Epithelial cell of proximal tubule (primary cell): ENCODE measurements around the gene CHAD. TPM values are rescaled to one million over a fixed set of nuclear protein-coding genes. Genes with fewer than 3 reads are reported as not detected.
"Not testable (repeated sequence)": the region's sequence is repeated elsewhere in the genome, so short reads cannot be mapped to it uniquely, and the experiment has no call there.

Experiments
- DNase-seq: peaks from one replicate; pipeline ENCODE4 v3.0.0-alpha.2; 2011; ENCODE audit warnings: low read depth
- H3K4me3 ChIP-seq: 2 replicates; pipeline ENCODE4 v1.5.1; 2011; ENCODE audit warnings: low read depth, mild to moderate bottlenecking, low read length
- CTCF ChIP-seq: conservative IDR thresholded peaks from 2 replicates; pipeline ENCODE4 v1.5.1; 2012; ENCODE audit warnings: low read depth, mild to moderate bottlenecking, low read length
- total RNA-seq: library from RNA; depleted of rRNA; stranded (reverse); fragments of >200 nt; gene quantifications from 2 replicates; pipeline ENCODE4 v1.2.3, GENCODE V29; 2015

CHAD gene
- total RNA-seq, 1 donor from 2014 or later: not detected

GRCh38 chr17:50478391-50479381, 10.0 kb upstream of the CHAD start, which contains the start of gene RSAD1:
TSS of gene RSAD1 (plus strand) at chr17:50478860. CDS start at chr17:50478885, 25 bp downstream.
- peak; percentile 12 for DNase-seq
- TF ChIP-seq CTCF: peak; percentile 77
- peak within 1 kb of the TSS; percentile 91 for H3K4me3 ChIP-seq

GRCh38 chr17:50477976-50478375, 9.3 kb upstream of the CHAD start:
- TF ChIP-seq CTCF: no peak
- peak overlapping the region; percentile 91 for H3K4me3 ChIP-seq
- DNase-seq: no peak

- no peak overlapping the region for H3K4me3 ChIP-seq
- no peak for DNase-seq
- TF ChIP-seq CTCF: no peak
Observed at GRCh38 chr17:50476545-50477315, 8.1 kb upstream of the CHAD start.

- H3K4me3 ChIP-seq, DNase-seq: not testable (repeated sequence)
Observed at GRCh38 chr17:50475775-50476544, 7.3 kb upstream of the CHAD start.

- no peak for TF ChIP-seq CTCF
- no peak overlapping the region for H3K4me3 ChIP-seq
- DNase-seq: no peak
Observed at GRCh38 chr17:50475362-50475761, 6.7 kb upstream of the CHAD start.

- no peak for TF ChIP-seq CTCF
- DNase-seq: no peak
- H3K4me3 ChIP-seq: no peak overlapping the region
Observed at GRCh38 chr17:50474523-50474922, 5.8 kb upstream of the CHAD start.
